Measurements from ENCODE around the gene NHERF1.

The NHERF1 gene

DNA sequence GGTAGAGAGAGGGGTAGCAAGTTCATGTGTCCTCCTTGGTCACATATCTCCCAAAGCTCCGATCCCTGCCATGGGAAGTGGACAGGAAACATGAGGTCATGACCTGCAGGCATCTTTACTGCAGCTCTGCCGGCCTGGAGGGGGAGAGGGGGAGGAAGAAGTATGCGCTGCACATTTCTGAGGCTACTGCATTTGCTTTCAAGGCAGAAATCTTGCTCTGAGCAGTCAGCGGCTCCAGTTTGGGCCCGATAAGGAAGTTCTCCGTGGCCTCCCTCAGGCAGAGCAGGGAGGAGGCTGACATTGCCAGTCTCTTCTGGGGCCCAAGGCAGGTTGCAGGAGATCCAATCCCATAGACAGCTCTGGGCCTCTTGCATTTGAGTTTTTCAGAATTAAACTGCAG lies 1.5 kb upstream of the NHERF1 start:
- peak overlapping the region; percentile 13 for H3K4me3 ChIP-seq (ENCODE audit: insufficient read depth, low read depth, low read length, poor library complexity, severe bottlenecking)
- H3K9me3 ChIP-seq (ENCODE audit: control insufficient read depth, low read length) = no peaks in the 10 kb centered on the region
- no peaks in the 10 kb centered on the region for H3K27me3 ChIP-seq (replicated peaks; ENCODE audit: control insufficient read depth, insufficient read depth, low read length, poor library complexity, severe bottlenecking)
- H3K27ac ChIP-seq (ENCODE audit: insufficient read depth, low read length, poor library complexity, severe bottlenecking) = peak overlapping the region; percentile 51
- peaks cover 62% of the 10 kb centered on the region for H3K4me1 ChIP-seq (ENCODE audit: control insufficient read depth, insufficient read depth, low read length, poor library complexity, severe bottlenecking)
- H3K36me3 ChIP-seq (ENCODE audit: control insufficient read depth, insufficient read depth, low read length) = no peaks in the 10 kb centered on the region
- no peak for DNase-seq

DNA sequence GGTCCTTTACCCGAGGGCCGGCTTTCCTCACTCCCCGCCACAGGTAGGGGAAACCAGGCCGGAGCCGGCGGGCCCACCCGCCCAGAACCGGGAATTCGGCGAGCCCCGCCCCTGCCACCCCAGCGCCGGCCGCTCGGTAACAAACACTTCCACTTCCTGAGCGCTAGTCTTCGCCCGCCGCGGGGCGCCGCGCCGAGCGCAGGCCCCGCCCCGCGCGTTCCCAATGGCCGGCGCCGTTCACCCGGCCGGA lies 224 bp upstream of the NHERF1 start:
- Histone ChIP-seq H3K4me3 (ENCODE audit: insufficient read depth, low read depth, low read length, poor library complexity, severe bottlenecking) (peak overlapping the region; percentile 99), H3K27me3 (replicated peaks; ENCODE audit: control insufficient read depth, insufficient read depth, low read length, poor library complexity, severe bottlenecking) (no peaks in the 10 kb centered on the region), H3K36me3 (ENCODE audit: control insufficient read depth, insufficient read depth, low read length) (peaks cover 8% of the 10 kb centered on the region), H3K4me1 (ENCODE audit: control insufficient read depth, insufficient read depth, low read length, poor library complexity, severe bottlenecking) (peaks cover 65% of the 10 kb centered on the region), H3K27ac (ENCODE audit: insufficient read depth, low read length, poor library complexity, severe bottlenecking) (peak overlapping the region; percentile 51), H3K9me3 (ENCODE audit: control insufficient read depth, low read length) (no peaks in the 10 kb centered on the region)
- no peak for DNase-seq

GRCh38 chr17:74749279-74750038 lies 1.0 kb downstream of the NHERF1 start:
- Histone ChIP-seq H3K27ac (ENCODE audit: insufficient read depth, low read length, poor library complexity, severe bottlenecking) (peak overlapping the region; percentile 82), H3K4me3 (ENCODE audit: insufficient read depth, low read depth, low read length, poor library complexity, severe bottlenecking) (peak overlapping the region; percentile 99), H3K36me3 (ENCODE audit: control insufficient read depth, insufficient read depth, low read length) (peaks cover 8% of the 10 kb centered on the region), H3K4me1 (ENCODE audit: control insufficient read depth, insufficient read depth, low read length, poor library complexity, severe bottlenecking) (peaks cover 64% of the 10 kb centered on the region), H3K9me3 (ENCODE audit: control insufficient read depth, low read length) (no peaks in the 10 kb centered on the region), H3K27me3 (replicated peaks; ENCODE audit: control insufficient read depth, insufficient read depth, low read length, poor library complexity, severe bottlenecking) (no peaks in the 10 kb centered on the region)
- no peak for DNase-seq

GRCh38 chr17:74750039-74750326 lies 1.6 kb downstream of the NHERF1 start:
- Histone ChIP-seq H3K9me3 (ENCODE audit: control insufficient read depth, low read length) (no peaks in the 10 kb centered on the region), H3K4me3 (ENCODE audit: insufficient read depth, low read depth, low read length, poor library complexity, severe bottlenecking) (peak overlapping the region; percentile 99), H3K36me3 (ENCODE audit: control insufficient read depth, insufficient read depth, low read length) (peaks cover 8% of the 10 kb centered on the region), H3K27ac (ENCODE audit: insufficient read depth, low read length, poor library complexity, severe bottlenecking) (peak overlapping the region; percentile 82), H3K4me1 (ENCODE audit: control insufficient read depth, insufficient read depth, low read length, poor library complexity, severe bottlenecking) (peaks cover 64% of the 10 kb centered on the region), H3K27me3 (replicated peaks; ENCODE audit: control insufficient read depth, insufficient read depth, low read length, poor library complexity, severe bottlenecking) (no peaks in the 10 kb centered on the region)
- DNase-seq = no peak

GRCh38 chr17:74750327-74751069 lies 2.1 kb downstream of the NHERF1 start:
- Histone ChIP-seq H3K36me3 (ENCODE audit: control insufficient read depth, insufficient read depth, low read length) (peaks cover 8% of the 10 kb centered on the region), H3K27me3 (replicated peaks; ENCODE audit: control insufficient read depth, insufficient read depth, low read length, poor library complexity, severe bottlenecking) (no peaks in the 10 kb centered on the region), H3K4me3 (ENCODE audit: insufficient read depth, low read depth, low read length, poor library complexity, severe bottlenecking) (peak overlapping the region; percentile 99), H3K9me3 (ENCODE audit: control insufficient read depth, low read length) (no peaks in the 10 kb centered on the region), H3K27ac (ENCODE audit: insufficient read depth, low read length, poor library complexity, severe bottlenecking) (peak overlapping the region; percentile 82), H3K4me1 (ENCODE audit: control insufficient read depth, insufficient read depth, low read length, poor library complexity, severe bottlenecking) (peaks cover 64% of the 10 kb centered on the region)
- no peak for DNase-seq

- H3K27me3 ChIP-seq (replicated peaks; ENCODE audit: control insufficient read depth, insufficient read depth, low read length, poor library complexity, severe bottlenecking) = no peaks in the 10 kb centered on the region
- H3K27ac ChIP-seq (ENCODE audit: insufficient read depth, low read length, poor library complexity, severe bottlenecking) = peak overlapping the region; percentile 65
- no peak for DNase-seq
- no peak overlapping the region for H3K4me3 ChIP-seq (ENCODE audit: insufficient read depth, low read depth, low read length, poor library complexity, severe bottlenecking)
- H3K36me3 ChIP-seq (ENCODE audit: control insufficient read depth, insufficient read depth, low read length) = peaks cover 8% of the 10 kb centered on the region
- H3K9me3 ChIP-seq (ENCODE audit: control insufficient read depth, low read length) = no peaks in the 10 kb centered on the region
- peaks cover 67% of the 10 kb centered on the region for H3K4me1 ChIP-seq (ENCODE audit: control insufficient read depth, insufficient read depth, low read length, poor library complexity, severe bottlenecking)
Measured at GRCh38 chr17:74752415-74752814, 4.0 kb downstream of the NHERF1 start.

DNA sequence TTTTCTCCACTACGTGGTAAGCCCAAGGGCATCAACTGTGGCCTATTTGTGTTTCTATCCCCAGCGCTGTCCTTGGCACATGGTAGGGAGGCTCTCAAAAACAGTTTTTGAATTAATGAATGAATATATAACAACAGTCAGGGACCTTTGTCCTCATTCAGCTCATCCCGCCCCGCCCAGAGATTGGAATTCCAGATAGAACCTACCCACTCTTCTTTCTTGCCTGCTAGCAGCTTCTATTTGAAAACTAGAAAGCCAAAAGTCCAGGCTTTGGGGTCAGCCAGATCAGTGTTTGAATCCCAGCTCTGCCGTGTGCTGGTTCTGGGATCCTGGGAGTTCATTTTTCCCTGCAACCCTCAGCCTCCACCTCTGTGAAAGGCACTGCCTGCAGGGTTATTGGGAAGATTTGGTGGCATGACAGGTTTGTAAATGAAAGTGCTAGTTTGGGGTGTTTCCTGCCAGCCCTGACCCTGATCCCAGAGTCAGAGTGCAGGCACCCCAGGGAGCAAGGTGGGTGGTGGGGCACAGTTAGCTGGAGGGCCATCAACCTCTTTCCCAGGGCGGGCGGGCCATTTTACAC lies 4.5 kb downstream of the NHERF1 start:
- peaks cover 67% of the 10 kb centered on the region for H3K4me1 ChIP-seq (ENCODE audit: control insufficient read depth, insufficient read depth, low read length, poor library complexity, severe bottlenecking)
- H3K27me3 ChIP-seq (replicated peaks; ENCODE audit: control insufficient read depth, insufficient read depth, low read length, poor library complexity, severe bottlenecking) = no peaks in the 10 kb centered on the region
- no peaks in the 10 kb centered on the region for H3K9me3 ChIP-seq (ENCODE audit: control insufficient read depth, low read length)
- H3K27ac ChIP-seq (ENCODE audit: insufficient read depth, low read length, poor library complexity, severe bottlenecking) = peak overlapping the region; percentile 65
- peaks cover 8% of the 10 kb centered on the region for H3K36me3 ChIP-seq (ENCODE audit: control insufficient read depth, insufficient read depth, low read length)
- no peak for DNase-seq
- no peak overlapping the region for H3K4me3 ChIP-seq (ENCODE audit: insufficient read depth, low read depth, low read length, poor library complexity, severe bottlenecking)

GRCh38 chr17:74754832-74755231 lies 6.4 kb downstream of the NHERF1 start:
- DNase-seq = no peak
- H3K9me3 ChIP-seq (ENCODE audit: control insufficient read depth, low read length) = no peaks in the 10 kb centered on the region
- no peaks in the 10 kb centered on the region for H3K27me3 ChIP-seq (replicated peaks; ENCODE audit: control insufficient read depth, insufficient read depth, low read length, poor library complexity, severe bottlenecking)
- H3K27ac ChIP-seq (ENCODE audit: insufficient read depth, low read length, poor library complexity, severe bottlenecking) = peak overlapping the region; percentile 9
- H3K4me1 ChIP-seq (ENCODE audit: control insufficient read depth, insufficient read depth, low read length, poor library complexity, severe bottlenecking) = peaks cover 86% of the 10 kb centered on the region
- peaks cover 8% of the 10 kb centered on the region for H3K36me3 ChIP-seq (ENCODE audit: control insufficient read depth, insufficient read depth, low read length)
- no peak overlapping the region for H3K4me3 ChIP-seq (ENCODE audit: insufficient read depth, low read depth, low read length, poor library complexity, severe bottlenecking)

GRCh38 chr17:74755533-74755932 lies 7.1 kb downstream of the NHERF1 start:
- no peak for DNase-seq
- no peaks in the 10 kb centered on the region for H3K27me3 ChIP-seq (replicated peaks; ENCODE audit: control insufficient read depth, insufficient read depth, low read length, poor library complexity, severe bottlenecking)
- H3K4me1 ChIP-seq (ENCODE audit: control insufficient read depth, insufficient read depth, low read length, poor library complexity, severe bottlenecking) = peaks cover 93% of the 10 kb centered on the region
- H3K27ac ChIP-seq (ENCODE audit: insufficient read depth, low read length, poor library complexity, severe bottlenecking) = peak overlapping the region; percentile 9
- H3K9me3 ChIP-seq (ENCODE audit: control insufficient read depth, low read length) = no peaks in the 10 kb centered on the region
- H3K36me3 ChIP-seq (ENCODE audit: control insufficient read depth, insufficient read depth, low read length) = peaks cover 10% of the 10 kb centered on the region
- no peak overlapping the region for H3K4me3 ChIP-seq (ENCODE audit: insufficient read depth, low read depth, low read length, poor library complexity, severe bottlenecking)

GRCh38 chr17:74756891-74757290 lies 8.5 kb downstream of the NHERF1 start:
- peaks cover 87% of the 10 kb centered on the region for H3K4me1 ChIP-seq (ENCODE audit: control insufficient read depth, insufficient read depth, low read length, poor library complexity, severe bottlenecking)
- no peaks in the 10 kb centered on the region for H3K27me3 ChIP-seq (replicated peaks; ENCODE audit: control insufficient read depth, insufficient read depth, low read length, poor library complexity, severe bottlenecking)
- H3K36me3 ChIP-seq (ENCODE audit: control insufficient read depth, insufficient read depth, low read length) = peaks cover 12% of the 10 kb centered on the region
- H3K27ac ChIP-seq (ENCODE audit: insufficient read depth, low read length, poor library complexity, severe bottlenecking) = peak overlapping the region; percentile 58
- no peak for DNase-seq
- no peaks in the 10 kb centered on the region for H3K9me3 ChIP-seq (ENCODE audit: control insufficient read depth, low read length)
- no peak overlapping the region for H3K4me3 ChIP-seq (ENCODE audit: insufficient read depth, low read depth, low read length, poor library complexity, severe bottlenecking)
